ENCODE measurements around the gene POLDIP2. TPM values are rescaled to one million over a fixed set of nuclear protein-coding genes. Genes with fewer than 3 reads are reported as not detected.

POLDIP2 gene
- total and polyA plus RNA-seq, 2 donors (not counting 1 experiment from before 2014, with no cell fraction given), result 30.2 to 35.7 TPM

DNA sequence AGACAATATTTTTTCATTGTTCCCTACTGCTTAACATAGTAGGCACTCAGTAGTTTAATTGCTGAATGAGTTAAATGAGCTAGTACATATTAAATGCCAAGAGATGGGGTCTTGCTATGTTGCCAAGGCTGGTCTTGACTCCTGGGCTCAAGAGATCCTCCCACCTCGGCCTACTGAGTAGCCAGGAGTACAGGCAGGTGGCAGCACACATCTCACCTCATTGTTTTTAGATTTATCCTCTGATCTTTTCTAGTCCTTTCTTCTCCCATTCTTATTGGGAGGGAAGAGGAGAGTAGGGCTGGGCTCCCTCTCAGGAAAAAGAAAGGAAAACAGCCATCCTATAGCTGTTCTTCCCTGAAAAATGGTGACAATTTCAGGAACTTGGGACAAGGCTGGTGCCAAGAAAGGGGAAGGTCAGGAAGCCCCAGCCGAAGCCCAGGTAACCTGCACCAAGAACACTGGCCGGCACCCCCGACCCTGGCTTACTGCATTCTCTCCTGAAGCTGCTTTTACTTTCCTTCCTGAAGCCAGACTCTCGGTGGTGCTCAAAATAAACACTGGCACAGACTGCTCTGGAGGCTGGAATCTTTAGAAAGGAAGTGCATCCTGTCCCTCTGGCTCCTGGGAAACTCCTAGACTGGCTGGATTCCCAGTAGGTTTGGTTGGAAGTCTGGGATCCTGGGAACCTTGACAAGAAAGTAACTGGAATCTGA lies 19.1 kb downstream of the POLDIP2 start:
- CTCF ChIA-PET, result no interaction called here
- intact Hi-C loops (cut with micrococcal nuclease), result loop anchor here (5.0 kb wide), 2 partner anchors 234 to 986 kb away; partner anchors contain the start of gene PIGS
- H3K27me3 Mint-ChIP-seq, result no peaks in the 10 kb centered on the region
- DNase-seq (no peak), ATAC-seq (ENCODE audit: low read depth) (no peak)
- H3K4me1 ChIP-seq (ENCODE audit: control insufficient read depth in 2 of 2, insufficient read depth in 2 of 2, low read length in 2 of 2), result peaks cover 19 to 24% of the 10 kb centered on the region in 2 donors
- H3K9me3 ChIP-seq (ENCODE audit: control extremely low read depth in 1 of 3, control insufficient read depth in 2 of 3, insufficient read depth in 1 of 3, low read length in 2 of 3), result no peaks in the 10 kb centered on the region
- H3K36me3 ChIP-seq (replicated peaks in 1 of 2; ENCODE audit: control extremely low read depth in 1 of 2, control insufficient read depth in 1 of 2, extremely low read depth in 1 of 2, insufficient read depth in 2 of 2, low read length in 1 of 2), result peaks cover 0 to 31% of the 10 kb centered on the region in 2 experiments
- 97% methylated on average over 4 of the region's 5 CpGs for WGBS (ENCODE audit: insufficient coverage)
- no peak overlapping the region for H3K4me2 ChIP-seq (replicated peaks; ENCODE audit: low read depth, low read length, poor library complexity, severe bottlenecking)
- no peak for TF ChIP-seq EZH2 (IDR thresholded peaks at IDR 0.05; ENCODE audit: borderline replicate concordance, insufficient read depth, low read depth, low read length, poor library complexity, severe bottlenecking)
- TF ChIP-seq, protein P1, sequence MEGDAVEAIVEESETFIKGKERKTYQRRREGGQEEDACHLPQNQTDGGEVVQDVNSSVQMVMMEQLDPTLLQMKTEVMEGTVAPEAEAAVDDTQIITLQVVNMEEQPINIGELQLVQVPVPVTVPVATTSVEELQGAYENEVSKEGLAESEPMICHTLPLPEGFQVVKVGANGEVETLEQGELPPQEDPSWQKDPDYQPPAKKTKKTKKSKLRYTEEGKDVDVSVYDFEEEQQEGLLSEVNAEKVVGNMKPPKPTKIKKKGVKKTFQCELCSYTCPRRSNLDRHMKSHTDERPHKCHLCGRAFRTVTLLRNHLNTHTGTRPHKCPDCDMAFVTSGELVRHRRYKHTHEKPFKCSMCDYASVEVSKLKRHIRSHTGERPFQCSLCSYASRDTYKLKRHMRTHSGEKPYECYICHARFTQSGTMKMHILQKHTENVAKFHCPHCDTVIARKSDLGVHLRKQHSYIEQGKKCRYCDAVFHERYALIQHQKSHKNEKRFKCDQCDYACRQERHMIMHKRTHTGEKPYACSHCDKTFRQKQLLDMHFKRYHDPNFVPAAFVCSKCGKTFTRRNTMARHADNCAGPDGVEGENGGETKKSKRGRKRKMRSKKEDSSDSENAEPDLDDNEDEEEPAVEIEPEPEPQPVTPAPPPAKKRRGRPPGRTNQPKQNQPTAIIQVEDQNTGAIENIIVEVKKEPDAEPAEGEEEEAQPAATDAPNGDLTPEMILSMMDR (IDR thresholded peaks at IDR 0.05), result no peak
- no peak overlapping the region for H3K4me3 Mint-ChIP-seq
- H3K79me2 ChIP-seq (ENCODE audit: control insufficient read depth, insufficient read depth, low read length), result peaks cover 68% of the 10 kb centered on the region
- no peaks in the 10 kb centered on the region for H3K27me3 ChIP-seq (replicated peaks in 1 of 4; ENCODE audit: control extremely low read depth in 1 of 4, control insufficient read depth in 3 of 4, insufficient read depth in 4 of 4, low read length in 3 of 4)
- peaks cover 33% of the 10 kb centered on the region for H3K4me1 Mint-ChIP-seq
- POLR2A ChIA-PET, result interaction anchor here (0.6 kb wide), 1 partner anchor 212 kb away, joined by 3 read pairs; no protein-coding TSS in a partner anchor
- H3K4me3 ChIP-seq (ENCODE audit: control extremely low read depth in 1 of 5, extremely low read depth in 1 of 5, insufficient read depth in 1 of 5, low read depth in 2 of 5, low read length in 4 of 5), result no peak overlapping the region
- no peak overlapping the region for H3K9ac ChIP-seq (ENCODE audit: low read length)
- no peak overlapping the region for H3K27ac Mint-ChIP-seq
- peaks cover 15% of the 10 kb centered on the region for H4K20me1 ChIP-seq (ENCODE audit: control insufficient read depth, insufficient read depth, low read length, poor library complexity, severe bottlenecking)
- H3K9me3 Mint-ChIP-seq (ENCODE audit: insufficient read depth), result no peaks in the 10 kb centered on the region
- H3K27ac ChIP-seq (ENCODE audit: low read length in 2 of 2), result no peak overlapping the region
- H2AFZ ChIP-seq (ENCODE audit: insufficient read depth, low read depth, low read length, poor library complexity, severe bottlenecking), result no peak overlapping the region
